ENCODE data around the gene LRP5. TPM values are rescaled to one million over a fixed set of nuclear protein-coding genes. Genes with fewer than 3 reads are reported as not detected.
A peak's percentile ranks its signal among the peaks of the same experiment; 100 is the strongest.
"Not testable (repeated sequence)": the region's sequence is repeated elsewhere in the genome, so short reads cannot be mapped to it uniquely, and the experiment has no call there.

LRP5 gene
- total RNA-seq, 2 experiments from 2014 or later: 11.7 to 13.6 TPM

DNA sequence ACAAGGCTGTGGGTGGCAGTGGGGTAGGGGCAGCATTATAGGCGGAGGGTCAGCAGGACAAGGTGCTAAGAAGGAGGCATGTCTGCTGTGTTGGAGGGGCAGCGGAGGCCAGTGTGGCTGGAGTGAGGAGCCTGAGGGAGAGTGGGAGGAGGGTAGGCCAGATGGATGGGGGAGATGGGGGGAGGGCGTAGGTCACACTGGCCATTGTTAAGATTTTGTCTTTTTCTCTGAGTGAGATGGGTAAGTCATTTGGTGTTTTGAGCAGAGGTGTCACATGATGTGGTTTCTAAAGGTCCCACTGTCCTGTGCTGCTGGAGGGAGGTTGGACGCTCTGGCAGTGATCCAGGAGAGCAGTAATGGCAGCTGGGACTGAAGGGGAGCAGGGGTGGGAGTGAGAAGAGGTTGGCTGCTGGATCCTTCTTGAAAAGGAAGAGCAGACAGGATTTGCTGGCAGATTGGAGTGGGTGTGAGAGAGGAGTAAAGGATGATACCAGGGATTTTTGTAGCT, 158.0 kb downstream of the LRP5 start:
- H3K4me3 Mint-ChIP-seq: no peak overlapping the region
- intact Hi-C loops (cut with DNase I, micrococcal nuclease): loop anchor here in 1 of 2 experiments (5.0 kb wide), 1 partner anchor 37 kb away; no protein-coding TSS in a partner anchor
- ATAC-seq (no peak), DNase-seq (no peak)
- peaks cover 85% of the 10 kb centered on the region for H3K4me1 Mint-ChIP-seq
- H3K9me3 Mint-ChIP-seq (ENCODE audit: low read depth): no peaks in the 10 kb centered on the region
- peak overlapping the region; percentile 81 for H3K27ac Mint-ChIP-seq
- no peaks in the 10 kb centered on the region for H3K27me3 Mint-ChIP-seq
- H3K36me3 Mint-ChIP-seq (ENCODE audit: low read depth): peaks cover 53% of the 10 kb centered on the region
- POLR2A ChIA-PET: interaction anchor here (0.9 kb wide), 1 partner anchor 10 kb away, joined by 3 read pairs; the partner anchor contains the start of gene PPP6R3
- CTCF ChIA-PET: interaction anchor here (1.2 kb wide), 1 partner anchor 11 kb away, joined by 4 read pairs; the partner anchor contains the start of gene PPP6R3

DNA sequence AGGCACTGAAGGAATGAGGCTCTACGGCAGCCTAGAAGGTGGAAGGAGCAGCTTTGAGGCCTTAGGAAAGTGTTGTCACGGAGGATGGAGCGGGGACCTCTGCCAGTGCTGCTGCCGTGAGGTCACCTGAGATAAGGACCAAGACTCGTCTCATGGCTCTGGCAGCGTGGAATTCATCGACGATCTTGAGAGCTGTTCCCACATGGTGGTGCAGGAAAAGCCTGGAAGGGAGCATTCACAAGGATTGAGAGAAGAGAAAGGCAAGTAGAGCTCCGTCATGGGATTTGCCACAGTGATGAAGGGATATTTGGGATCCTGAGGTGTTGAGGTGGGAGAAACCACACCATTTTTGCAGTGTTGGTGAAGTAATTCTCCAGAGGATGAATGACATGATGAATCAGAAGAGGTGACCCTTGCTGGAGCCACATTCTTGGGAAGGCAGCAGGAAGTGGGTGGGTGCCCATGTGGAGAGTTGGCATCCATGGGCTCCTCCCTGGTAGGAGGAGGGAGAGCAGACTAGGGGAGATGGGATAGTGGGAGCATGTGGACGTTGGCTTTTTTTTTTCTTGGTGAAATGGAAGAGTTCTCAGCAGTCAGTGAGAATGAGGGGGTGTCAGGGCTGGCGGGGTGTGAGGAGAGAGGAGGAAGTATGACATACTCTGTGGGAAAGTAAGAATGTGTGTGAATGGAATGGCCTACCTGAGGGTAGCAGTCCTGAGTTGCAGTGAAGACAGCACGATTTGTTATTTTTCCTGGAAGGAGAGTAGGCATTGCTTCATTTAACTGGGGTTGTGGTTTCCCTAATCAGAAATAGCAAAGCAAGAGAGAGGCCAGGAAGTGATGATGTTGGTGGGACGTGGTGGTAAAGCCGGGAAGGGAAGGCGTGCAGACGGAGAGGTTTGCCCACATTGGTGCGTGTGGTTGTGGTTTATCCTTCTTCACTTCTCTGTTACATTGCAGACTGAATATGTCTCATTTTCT, 159.3 kb downstream of the LRP5 start:
- peak; percentile 86 for DNase-seq
- Mint-ChIP-seq H3K4me1 (peaks cover 77% of the 10 kb centered on the region), H3K36me3 (ENCODE audit: low read depth) (peaks cover 56% of the 10 kb centered on the region), H3K9me3 (ENCODE audit: low read depth) (no peaks in the 10 kb centered on the region), H3K4me3 (peak overlapping the region; percentile 55), H3K27ac (peak overlapping the region; percentile 81), H3K27me3 (no peaks in the 10 kb centered on the region)
- peak; percentile 74 for ATAC-seq
- intact Hi-C loops (cut with DNase I, micrococcal nuclease): loop anchor here (1.0 to 5.0 kb wide), 2 partner anchors 11 to 36 kb away; partner anchors contain the start of gene PPP6R3 (in 1 of the 2)
- ChIA-PET POLR2A (interaction anchor here (0.9 kb wide), 1 partner anchor 11 kb away, joined by 3 read pairs; the partner anchor contains the start of gene PPP6R3), CTCF (interaction anchor here (1.2 kb wide), 1 partner anchor 12 kb away, joined by 4 read pairs; the partner anchor contains the start of gene PPP6R3)

DNA sequence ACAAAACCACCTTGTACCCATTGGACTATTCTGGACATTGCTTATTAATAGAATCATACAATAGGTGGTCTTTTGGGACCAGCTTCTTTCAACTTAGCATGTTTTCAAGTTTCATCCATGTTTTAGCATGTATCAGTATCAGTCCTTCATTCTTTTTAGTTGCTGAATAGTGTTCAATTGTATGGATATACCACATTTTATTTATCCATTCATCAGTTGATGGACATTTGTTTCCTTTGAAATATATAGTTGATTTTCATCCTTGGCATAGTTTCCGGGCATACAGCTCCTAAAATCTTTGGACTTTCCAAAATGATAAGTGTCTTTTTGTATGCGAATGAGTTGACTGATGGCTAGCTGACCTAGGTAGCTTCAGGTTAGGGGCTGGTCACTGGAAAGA, 160.4 kb downstream of the LRP5 start:
- Mint-ChIP-seq H3K9me3 (ENCODE audit: low read depth) (no peaks in the 10 kb centered on the region), H3K27ac (peak overlapping the region; percentile 69), H3K27me3 (no peaks in the 10 kb centered on the region), H3K36me3 (ENCODE audit: low read depth) (peaks cover 58% of the 10 kb centered on the region), H3K4me3 (no peak overlapping the region), H3K4me1 (peaks cover 76% of the 10 kb centered on the region)
- no peak for ATAC-seq
- intact Hi-C loops (cut with DNase I, micrococcal nuclease): loop anchor here (1.0 to 5.0 kb wide), 2 partner anchors 12 to 35 kb away; partner anchors contain the start of gene PPP6R3 (in 1 of the 2)
- DNase-seq: no peak
- ChIA-PET CTCF (interaction anchor here (0.6 to 1.4 kb wide), 2 partner anchors 12 to 202 kb away, joined by 3 to 4 read pairs; partner anchors contain the start of gene PPP6R3), POLR2A (interaction anchor here (0.6 to 1.0 kb wide), 2 partner anchors 11 to 15 kb away, joined by 6 read pairs; no protein-coding TSS in a partner anchor)

DNA sequence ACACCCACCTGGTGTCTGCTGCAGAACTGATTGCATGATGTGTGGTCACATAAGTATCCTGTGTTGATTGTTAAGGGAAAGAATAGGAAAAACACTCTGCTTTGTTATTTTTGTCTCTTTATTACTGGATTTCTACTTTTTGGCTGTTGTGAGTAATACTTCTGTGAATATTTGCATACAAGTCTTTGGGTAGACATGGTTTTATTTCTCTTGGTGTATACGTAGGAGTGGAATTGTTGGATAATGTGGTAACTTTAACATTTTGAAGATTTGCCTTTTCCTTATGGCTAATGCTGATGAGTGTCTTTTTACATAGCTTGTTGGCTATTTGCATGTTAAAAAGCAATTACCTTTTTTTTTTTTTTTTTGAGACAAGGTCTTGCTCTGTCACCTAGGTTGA, 161.3 kb downstream of the LRP5 start:
- Mint-ChIP-seq H3K27ac (peak overlapping the region; percentile 69), H3K4me1 (peaks cover 70% of the 10 kb centered on the region), H3K4me3 (no peak overlapping the region), H3K36me3 (ENCODE audit: low read depth) (peaks cover 60% of the 10 kb centered on the region), H3K27me3 (no peaks in the 10 kb centered on the region), H3K9me3 (ENCODE audit: low read depth) (no peaks in the 10 kb centered on the region)
- peak; percentile 9 for ATAC-seq
- POLR2A ChIA-PET: interaction anchor here (0.6 to 1.1 kb wide), 4 partner anchors 12 to 561 kb away, joined by 3 to 6 read pairs (median 4); partner anchors contain the start of gene PPP6R3
- CTCF ChIA-PET: interaction anchor here (0.6 to 1.4 kb wide), 2 partner anchors 10 to 13 kb away, joined by 4 to 5 read pairs; partner anchors contain the start of gene PPP6R3
- intact Hi-C loops (cut with DNase I, micrococcal nuclease): loop anchor here in 1 of 2 experiments (5.0 kb wide), 1 partner anchor 34 kb away; no protein-coding TSS in a partner anchor
- DNase-seq: no peak

DNA sequence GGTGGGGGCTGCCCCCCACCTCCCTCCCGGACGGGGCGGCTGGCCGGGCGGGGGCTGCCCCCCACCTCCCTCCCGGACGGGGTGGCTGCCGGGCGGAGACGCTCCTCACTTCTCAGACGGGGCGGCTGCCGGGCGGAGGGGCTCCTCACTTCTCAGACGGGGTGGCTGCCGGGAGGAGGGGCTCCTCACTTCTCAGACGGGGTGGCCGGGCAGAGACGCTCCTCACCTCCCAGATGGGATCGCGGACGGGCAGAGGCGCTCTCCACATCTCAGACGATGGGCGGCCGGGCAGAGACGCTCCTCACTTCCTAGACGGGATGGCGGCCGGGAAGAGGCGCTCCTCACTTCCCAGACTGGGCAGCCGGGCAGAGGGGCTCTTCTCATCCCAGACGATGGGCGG, 163.2 kb downstream of the LRP5 start:
- intact Hi-C loops (cut with DNase I, micrococcal nuclease); CTCF ChIA-PET; H3K27me3 Mint-ChIP-seq; H3K27ac Mint-ChIP-seq; ATAC-seq; H3K4me3 Mint-ChIP-seq; POLR2A ChIA-PET; H3K9me3 Mint-ChIP-seq (ENCODE audit: low read depth); DNase-seq: not testable (repeated sequence)
- Mint-ChIP-seq H3K4me1 (peaks cover 65% of the 10 kb centered on the region), H3K36me3 (ENCODE audit: low read depth) (peaks cover 64% of the 10 kb centered on the region)

DNA sequence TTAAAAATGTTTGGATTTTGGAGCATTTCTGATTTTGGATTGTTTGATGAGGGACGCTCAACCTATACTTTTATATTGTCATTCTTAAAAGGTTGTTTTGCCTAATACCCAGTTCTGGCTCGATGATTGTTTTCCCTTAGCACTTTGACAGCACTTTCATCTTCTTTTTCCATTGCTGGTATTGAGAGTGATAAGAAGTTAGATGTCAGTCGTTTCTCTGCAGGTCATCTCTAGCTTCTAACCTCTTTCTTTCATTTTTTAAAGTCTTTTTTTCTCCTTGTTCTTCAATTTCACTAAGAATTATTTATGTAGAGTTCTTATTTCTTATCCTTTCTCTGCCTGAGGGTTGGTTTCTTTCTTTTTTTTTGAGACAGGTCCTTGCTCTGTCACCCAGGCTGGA, 167.0 kb downstream of the LRP5 start:
- H3K4me3 Mint-ChIP-seq: no peak overlapping the region
- DNase-seq: no peak
- peaks cover 45% of the 10 kb centered on the region for H3K36me3 Mint-ChIP-seq (ENCODE audit: low read depth)
- ChIA-PET CTCF (interaction anchor here (0.7 kb wide), 1 partner anchor 90 kb away, joined by 3 read pairs; no protein-coding TSS in a partner anchor), POLR2A (no interaction called here)
- H3K4me1 Mint-ChIP-seq: peaks cover 54% of the 10 kb centered on the region
- no peak for ATAC-seq
- H3K9me3 Mint-ChIP-seq (ENCODE audit: low read depth): no peaks in the 10 kb centered on the region
- no peaks in the 10 kb centered on the region for H3K27me3 Mint-ChIP-seq
- intact Hi-C loops (cut with DNase I, micrococcal nuclease): no loop called here
- no peak overlapping the region for H3K27ac Mint-ChIP-seq

DNA sequence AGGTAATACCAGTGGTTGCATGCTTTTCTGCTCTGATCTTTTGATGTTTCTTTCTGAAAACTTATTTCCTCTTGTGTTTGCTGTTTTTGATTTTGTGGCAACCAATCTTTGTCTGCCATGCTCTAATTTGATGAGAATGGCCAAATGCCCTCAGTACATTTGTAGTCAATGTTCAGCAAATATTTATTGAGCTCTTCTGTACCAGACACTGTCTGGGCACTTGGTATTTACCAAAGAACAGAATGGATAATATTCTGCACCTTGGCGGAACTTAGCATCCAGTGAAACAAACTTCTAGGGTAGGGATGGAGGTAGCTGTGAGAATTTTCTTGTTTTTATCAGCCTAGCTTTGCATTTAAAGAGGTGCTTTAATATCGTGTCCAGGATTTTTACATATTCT, 167.8 kb downstream of the LRP5 start:
- Mint-ChIP-seq H3K27ac (no peak overlapping the region), H3K9me3 (ENCODE audit: low read depth) (no peaks in the 10 kb centered on the region), H3K4me1 (peaks cover 56% of the 10 kb centered on the region), H3K36me3 (ENCODE audit: low read depth) (peaks cover 40% of the 10 kb centered on the region), H3K27me3 (no peaks in the 10 kb centered on the region), H3K4me3 (no peak overlapping the region)
- intact Hi-C loops (cut with DNase I, micrococcal nuclease): no loop called here
- CTCF ChIA-PET: interaction anchor here (0.7 to 0.8 kb wide), 3 partner anchors 16 to 53 kb away, joined by 3 read pairs; no protein-coding TSS in a partner anchor
- ATAC-seq: no peak
- no peak for DNase-seq
- POLR2A ChIA-PET: no interaction called here

DNA sequence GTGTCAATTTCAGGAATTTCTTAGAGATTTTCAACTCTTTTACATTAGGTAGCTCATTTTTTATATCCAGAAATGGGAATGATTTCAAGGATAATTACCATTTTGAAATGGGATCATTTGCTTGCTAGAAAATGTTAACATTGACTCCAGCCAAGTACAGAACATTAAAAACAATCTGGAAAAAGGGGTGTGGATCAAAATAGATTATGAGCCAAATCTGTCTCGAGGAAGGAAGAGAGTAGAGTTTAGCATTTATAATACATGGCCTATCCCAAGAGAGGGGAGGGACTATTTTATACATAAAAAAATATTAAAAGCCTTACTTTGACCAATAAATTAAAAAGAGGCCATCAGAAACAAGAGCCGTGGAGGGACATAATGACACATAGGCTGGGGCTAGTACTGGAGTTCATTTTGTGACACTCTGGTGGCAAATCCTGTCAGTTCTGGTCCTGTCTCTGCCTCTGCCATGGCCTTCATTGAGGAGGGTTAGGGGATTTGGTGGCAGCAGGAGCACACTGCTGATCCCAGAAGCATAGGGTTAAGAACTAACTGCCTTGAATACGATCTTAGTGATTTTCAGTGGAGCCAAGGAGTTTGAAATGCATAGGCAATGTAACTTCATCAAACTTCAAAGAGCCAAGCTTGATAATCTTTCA, 168.6 kb downstream of the LRP5 start:
- DNase-seq (no peak), ATAC-seq (no peak)
- POLR2A ChIA-PET: interaction anchor here (0.6 kb wide), 1 partner anchor 150 kb away, joined by 4 read pairs; no protein-coding TSS in a partner anchor
- Mint-ChIP-seq H3K27ac (no peak overlapping the region), H3K27me3 (no peaks in the 10 kb centered on the region), H3K4me1 (peaks cover 59% of the 10 kb centered on the region), H3K4me3 (no peak overlapping the region), H3K36me3 (ENCODE audit: low read depth) (peaks cover 38% of the 10 kb centered on the region), H3K9me3 (ENCODE audit: low read depth) (no peaks in the 10 kb centered on the region)
- intact Hi-C loops (cut with DNase I, micrococcal nuclease): no loop called here
- CTCF ChIA-PET: interaction anchor here (0.6 to 0.8 kb wide), 3 partner anchors 17 to 260 kb away, joined by 3 read pairs; no protein-coding TSS in a partner anchor

DNA sequence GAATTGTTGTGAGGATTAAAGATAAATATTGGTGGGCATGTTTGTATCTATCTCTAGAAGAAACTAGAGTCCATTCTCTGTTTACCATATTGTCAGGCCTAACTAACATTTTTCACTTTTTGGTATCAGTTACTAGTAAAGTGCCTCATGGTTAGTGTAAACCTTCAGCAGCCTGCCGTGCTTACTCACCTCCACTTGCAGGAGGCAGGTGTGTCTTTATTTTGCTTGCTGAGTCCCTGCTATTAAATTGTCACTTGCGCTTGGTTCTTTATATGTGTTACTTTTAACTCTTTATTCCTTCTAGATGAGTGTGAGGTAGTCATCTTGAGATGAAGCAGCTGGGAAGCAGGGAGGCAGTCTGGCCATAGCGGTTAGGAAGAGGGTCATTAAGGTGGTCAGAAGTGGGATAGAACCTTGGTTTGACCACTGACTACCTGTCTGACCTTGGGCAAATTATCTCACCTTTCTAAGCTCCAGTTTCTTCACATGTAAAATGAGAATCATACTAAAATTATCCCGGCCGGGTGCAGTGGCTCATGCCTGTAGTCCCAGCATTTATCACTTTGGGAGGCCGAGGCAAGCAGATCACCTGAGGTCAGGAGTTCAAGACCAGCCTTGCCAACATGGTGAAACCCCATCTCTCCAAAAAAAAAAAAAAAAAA, 169.3 kb downstream of the LRP5 start:
- intact Hi-C loops (cut with DNase I, micrococcal nuclease): no loop called here
- POLR2A ChIA-PET: interaction anchor here (0.6 kb wide), 1 partner anchor 150 kb away, joined by 4 read pairs; no protein-coding TSS in a partner anchor

DNA sequence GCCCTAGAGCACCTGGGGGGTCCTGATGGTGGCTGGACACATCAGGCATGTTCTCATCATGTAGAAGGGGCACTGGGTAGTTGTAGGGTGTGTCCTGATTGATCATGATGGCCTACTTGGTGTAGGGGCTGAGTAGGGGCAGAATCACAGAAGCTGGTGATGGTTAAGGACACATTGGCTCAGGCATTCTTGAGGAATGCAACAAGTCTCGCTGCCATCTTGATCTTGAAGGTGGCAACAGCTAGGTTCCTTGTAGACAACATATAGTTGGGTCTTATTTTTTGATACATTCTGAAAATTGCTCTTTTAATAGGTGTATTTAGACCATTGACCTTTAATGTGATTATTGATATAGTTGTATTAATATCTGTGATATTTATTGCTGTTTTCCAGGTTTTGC, 176.2 kb downstream of the LRP5 start:
- H3K27me3 Mint-ChIP-seq: no peaks in the 10 kb centered on the region
- no peak overlapping the region for H3K4me3 Mint-ChIP-seq
- ATAC-seq (no peak), DNase-seq (no peak)
- H3K36me3 Mint-ChIP-seq (ENCODE audit: low read depth): peaks cover 19% of the 10 kb centered on the region
- POLR2A ChIA-PET: interaction anchor here (0.7 kb wide), 1 partner anchor 831 kb away, joined by 3 read pairs; no protein-coding TSS in a partner anchor
- H3K27ac Mint-ChIP-seq: no peak overlapping the region
- H3K9me3 Mint-ChIP-seq (ENCODE audit: low read depth): no peaks in the 10 kb centered on the region
- intact Hi-C loops (cut with DNase I, micrococcal nuclease): no loop called here
- peaks cover 73% of the 10 kb centered on the region for H3K4me1 Mint-ChIP-seq
- CTCF ChIA-PET: interaction anchor here (1.1 kb wide), 1 partner anchor 18 kb away, joined by 3 read pairs; no protein-coding TSS in a partner anchor

More for the DNA sequence above, 169.3 kb downstream of the LRP5 start:
- DNase-seq (no peak), ATAC-seq (no peak)
- no peaks in the 10 kb centered on the region for H3K27me3 Mint-ChIP-seq
- H3K27ac Mint-ChIP-seq: peak overlapping the region; percentile 3
- peaks cover 40% of the 10 kb centered on the region for H3K36me3 Mint-ChIP-seq (ENCODE audit: low read depth)
- H3K4me1 Mint-ChIP-seq: peaks cover 64% of the 10 kb centered on the region
- H3K4me3 Mint-ChIP-seq: no peak overlapping the region
- CTCF ChIA-PET: interaction anchor here (0.6 kb wide), 2 partner anchors 182 to 261 kb away, joined by 3 to 4 read pairs; no protein-coding TSS in a partner anchor
- no peaks in the 10 kb centered on the region for H3K9me3 Mint-ChIP-seq (ENCODE audit: low read depth)
